GM12873 (cell line): Measurements from ENCODE around the gene RBM44.

Experiments used
- CTCF ChIP-seq: IDR thresholded peaks from 2 replicates; pipeline ENCODE4 v1.5.1; 2012; ENCODE audit warnings: low read depth, mild to moderate bottlenecking, moderate library complexity, low read length, control low read depth; ENCODE audit not compliant: insufficient read depth; ENCODE audit errors: missing control alignments

RBM44 gene

GRCh38 chr2:237835372-237835771 is 36.8 kb downstream of the RBM44 start:
- TF ChIP-seq CTCF, result no peak

- no peak for TF ChIP-seq CTCF
Measured at GRCh38 chr2:237841051-237841450, 42.5 kb downstream of the RBM44 start.

DNA sequence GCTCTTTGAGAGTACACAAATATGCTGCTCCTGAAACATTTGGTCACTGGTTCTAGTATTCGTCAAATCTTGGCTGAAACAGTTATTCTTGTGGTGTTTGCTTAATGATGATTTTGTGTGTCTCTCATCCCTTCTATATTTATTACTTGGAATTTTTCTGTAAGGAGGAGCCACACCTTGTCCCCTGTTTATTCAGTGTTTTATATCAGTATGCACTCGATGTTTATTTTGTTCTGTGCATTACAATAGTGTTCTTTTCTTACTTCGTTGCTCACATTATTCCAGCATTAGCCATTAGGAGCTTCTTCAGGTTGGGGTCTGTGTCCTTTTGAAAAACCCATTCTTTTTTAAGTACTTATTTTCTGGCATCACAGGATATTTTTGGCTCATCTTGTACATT is 55.7 kb downstream of the RBM44 start:
- TF ChIP-seq CTCF, result no peak

GRCh38 chr2:237857791-237858190 is 59.2 kb downstream of the RBM44 start:
- TF ChIP-seq CTCF, result no peak

DNA sequence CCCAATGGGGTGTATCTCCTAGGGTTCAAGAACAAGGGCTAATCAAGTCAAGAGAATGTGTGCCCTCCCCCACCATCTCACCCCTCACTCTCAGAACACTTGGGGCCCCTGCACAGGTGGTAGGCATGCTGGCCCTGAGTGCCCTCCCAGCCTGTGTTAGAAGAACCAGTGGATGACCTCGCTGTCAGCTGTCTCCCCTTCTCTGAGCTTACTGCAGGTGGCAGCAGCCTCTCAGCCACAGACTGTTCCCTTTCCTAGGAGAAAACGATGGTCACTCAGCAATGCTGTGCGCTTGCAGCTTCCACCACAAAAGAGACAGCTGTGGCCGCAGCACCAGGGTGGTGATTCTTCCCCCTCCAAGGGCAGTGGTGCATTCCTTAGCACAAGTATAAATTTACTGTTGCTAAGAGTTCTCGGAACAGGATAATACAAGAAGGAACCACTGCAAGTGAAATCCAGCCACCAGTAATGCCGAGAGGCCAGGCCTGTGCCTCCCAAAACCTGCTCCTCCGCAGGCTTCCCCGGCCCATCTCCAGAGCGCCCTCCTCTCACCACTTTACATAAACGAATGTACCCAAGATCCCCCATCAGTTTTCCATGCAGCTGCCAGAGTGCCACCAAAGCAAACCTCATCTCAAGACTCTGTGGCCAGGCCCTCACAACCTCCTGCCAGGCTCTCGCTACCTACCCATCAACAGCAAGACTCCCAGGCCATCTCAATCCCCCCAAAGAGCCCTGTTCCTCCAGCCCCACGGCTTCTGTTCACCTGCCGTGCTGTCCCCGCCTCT is 59.9 kb downstream of the RBM44 start:
- TF ChIP-seq CTCF, result peak; percentile 86

GRCh38 chr2:237859082-237859433 is 60.5 kb downstream of the RBM44 start:
- no peak for TF ChIP-seq CTCF

DNA sequence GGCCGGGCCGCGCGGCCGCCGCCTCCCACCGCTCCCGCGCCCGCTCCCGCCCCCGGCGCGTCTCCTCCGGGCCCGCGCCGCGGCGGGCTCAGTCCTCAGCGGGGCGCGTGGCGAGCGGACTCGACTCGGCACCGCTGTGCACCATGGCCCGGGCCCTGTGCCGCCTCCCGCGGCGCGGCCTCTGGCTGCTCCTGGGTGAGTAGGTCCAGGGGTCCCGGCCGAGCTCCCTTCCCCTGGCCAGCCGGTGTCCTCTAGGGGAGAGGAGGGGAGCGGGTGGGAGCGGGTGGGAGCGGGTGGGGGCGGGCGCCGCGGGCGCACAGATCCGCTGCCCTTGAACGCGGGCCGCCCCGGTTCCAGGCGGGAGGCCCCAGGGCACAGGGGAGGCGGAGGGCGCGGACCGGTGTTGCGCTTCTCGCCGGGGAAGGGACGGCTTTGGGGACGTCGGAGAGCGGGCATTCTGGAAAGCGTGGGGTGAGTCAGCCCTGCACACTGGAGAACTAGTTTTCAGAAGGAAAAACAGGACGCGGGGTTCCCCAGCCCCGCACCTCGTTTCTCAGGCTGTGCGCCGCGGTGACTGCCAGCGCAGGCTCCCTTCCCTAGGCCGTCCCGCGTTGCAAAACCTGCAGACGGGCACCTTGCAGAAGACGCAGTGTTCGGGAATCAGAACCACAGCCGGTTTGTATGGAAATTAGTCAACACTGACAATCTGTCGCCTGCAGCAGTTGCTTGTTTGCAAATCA is 61.1 kb downstream of the RBM44 start, which contains the start of gene RAMP1:
RAMP1 (plus strand) TSS at position 91 of the 740 bp plus-strand sequence; CDS start at position 144, 53 bp downstream.
- no peak for TF ChIP-seq CTCF
